ENCODE measurements around the gene PITPNC1. TPM values are rescaled to one million over a fixed set of nuclear protein-coding genes. Genes with fewer than 3 reads are reported as not detected.

Gene PITPNC1
- total and polyA plus RNA-seq, 2 donors (not counting 1 experiment from before 2014, with no cell fraction given), result 4.7 to 26.1 TPM

DNA sequence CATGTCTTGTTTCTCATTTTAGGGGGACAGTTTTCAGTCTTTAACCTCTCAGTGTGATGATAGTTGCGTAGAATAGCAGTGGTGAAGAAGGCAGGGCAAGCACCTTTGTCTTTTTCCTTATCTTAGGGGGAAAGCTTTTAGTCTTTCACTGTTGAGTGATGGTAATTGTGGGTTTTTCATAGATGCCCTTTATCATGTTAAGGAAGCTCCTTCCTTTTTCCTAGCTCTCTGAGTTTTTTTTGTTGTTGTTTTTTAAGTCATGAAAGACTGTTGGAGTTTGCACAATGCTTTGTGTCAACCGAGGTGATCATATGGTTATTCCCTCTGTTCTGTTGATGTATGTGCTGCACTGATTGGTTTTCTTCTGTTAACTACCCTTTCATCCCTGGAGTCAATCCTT lies 356.4 kb downstream of the PITPNC1 start:
- no peak overlapping the region for H3K27ac Mint-ChIP-seq
- DNase-seq (no peak), ATAC-seq (ENCODE audit: low read depth) (no peak)
- H3K4me1 Mint-ChIP-seq, result peaks cover 7% of the 10 kb centered on the region
- TF ChIP-seq, protein P1, sequence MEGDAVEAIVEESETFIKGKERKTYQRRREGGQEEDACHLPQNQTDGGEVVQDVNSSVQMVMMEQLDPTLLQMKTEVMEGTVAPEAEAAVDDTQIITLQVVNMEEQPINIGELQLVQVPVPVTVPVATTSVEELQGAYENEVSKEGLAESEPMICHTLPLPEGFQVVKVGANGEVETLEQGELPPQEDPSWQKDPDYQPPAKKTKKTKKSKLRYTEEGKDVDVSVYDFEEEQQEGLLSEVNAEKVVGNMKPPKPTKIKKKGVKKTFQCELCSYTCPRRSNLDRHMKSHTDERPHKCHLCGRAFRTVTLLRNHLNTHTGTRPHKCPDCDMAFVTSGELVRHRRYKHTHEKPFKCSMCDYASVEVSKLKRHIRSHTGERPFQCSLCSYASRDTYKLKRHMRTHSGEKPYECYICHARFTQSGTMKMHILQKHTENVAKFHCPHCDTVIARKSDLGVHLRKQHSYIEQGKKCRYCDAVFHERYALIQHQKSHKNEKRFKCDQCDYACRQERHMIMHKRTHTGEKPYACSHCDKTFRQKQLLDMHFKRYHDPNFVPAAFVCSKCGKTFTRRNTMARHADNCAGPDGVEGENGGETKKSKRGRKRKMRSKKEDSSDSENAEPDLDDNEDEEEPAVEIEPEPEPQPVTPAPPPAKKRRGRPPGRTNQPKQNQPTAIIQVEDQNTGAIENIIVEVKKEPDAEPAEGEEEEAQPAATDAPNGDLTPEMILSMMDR (IDR thresholded peaks at IDR 0.05), result no peak
- TF ChIP-seq EZH2 (IDR thresholded peaks at IDR 0.05; ENCODE audit: borderline replicate concordance, insufficient read depth, low read depth, low read length, poor library complexity, severe bottlenecking), result no peak
- no CpG with 5 or more reads among the region's 2 CpGs for WGBS (ENCODE audit: insufficient coverage)
- H3K4me1 ChIP-seq (ENCODE audit: control insufficient read depth in 2 of 2, insufficient read depth in 2 of 2, low read length in 2 of 2), result no peaks in the 10 kb centered on the region
- ChIA-PET CTCF (no interaction called here), POLR2A (no interaction called here)
- H4K20me1 ChIP-seq (ENCODE audit: control insufficient read depth, insufficient read depth, low read length, poor library complexity, severe bottlenecking), result peaks cover 29% of the 10 kb centered on the region
- H3K36me3 ChIP-seq (replicated peaks in 1 of 2; ENCODE audit: control extremely low read depth in 1 of 2, control insufficient read depth in 1 of 2, extremely low read depth in 1 of 2, insufficient read depth in 2 of 2, low read length in 1 of 2), result peaks cover 25 to 82% of the 10 kb centered on the region in 2 experiments
- H3K4me3 Mint-ChIP-seq, result no peak overlapping the region
- H2AFZ ChIP-seq (ENCODE audit: insufficient read depth, low read depth, low read length, poor library complexity, severe bottlenecking), result no peak overlapping the region
- peaks cover 4% of the 10 kb centered on the region for H3K9me3 Mint-ChIP-seq (ENCODE audit: insufficient read depth)
- no peak overlapping the region for H3K4me2 ChIP-seq (replicated peaks; ENCODE audit: low read depth, low read length, poor library complexity, severe bottlenecking)
- no peak overlapping the region for H3K27ac ChIP-seq (ENCODE audit: low read length in 2 of 2)
- no peaks in the 10 kb centered on the region for H3K27me3 Mint-ChIP-seq
- H3K9ac ChIP-seq (ENCODE audit: low read length), result no peak overlapping the region
- peaks cover 44% of the 10 kb centered on the region for H3K79me2 ChIP-seq (ENCODE audit: control insufficient read depth, insufficient read depth, low read length)
- H3K4me3 ChIP-seq (ENCODE audit: control extremely low read depth in 1 of 5, extremely low read depth in 1 of 5, insufficient read depth in 1 of 5, low read depth in 2 of 5, low read length in 4 of 5), result no peak overlapping the region
- no peaks in the 10 kb centered on the region for H3K27me3 ChIP-seq (replicated peaks in 1 of 4; ENCODE audit: control extremely low read depth in 1 of 4, control insufficient read depth in 3 of 4, insufficient read depth in 4 of 4, low read length in 3 of 4)
- intact Hi-C loops (cut with micrococcal nuclease), result no loop called here
- H3K9me3 ChIP-seq (ENCODE audit: control extremely low read depth in 1 of 3, control insufficient read depth in 2 of 3, insufficient read depth in 1 of 3, low read length in 2 of 3), result peaks cover 0 to 4% (median 3%) of the 10 kb centered on the region in 3 donors

DNA sequence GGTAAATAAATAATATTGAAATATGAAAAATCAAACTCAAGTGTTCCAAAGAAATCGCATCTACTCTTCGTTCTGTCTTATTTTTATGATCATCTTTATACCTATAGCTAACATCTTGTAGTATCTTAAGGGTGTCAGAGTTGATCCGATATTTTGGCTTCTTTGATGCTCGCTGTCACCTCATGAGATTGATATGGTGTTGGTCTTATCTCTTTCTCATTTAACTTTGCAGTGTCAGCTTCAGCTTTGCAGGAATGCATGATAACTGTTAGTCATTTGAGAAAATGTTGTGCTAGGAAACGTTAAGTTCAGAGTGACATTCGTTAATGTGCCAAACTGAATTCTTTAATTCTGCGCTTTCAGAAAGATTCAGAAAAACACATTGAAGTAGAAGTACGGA lies 360.1 kb downstream of the PITPNC1 start:
- Histone ChIP-seq H3K36me3 (replicated peaks in 1 of 2; ENCODE audit: control extremely low read depth in 1 of 2, control insufficient read depth in 1 of 2, extremely low read depth in 1 of 2, insufficient read depth in 2 of 2, low read length in 1 of 2) (peaks cover 15 to 89% of the 10 kb centered on the region in 2 experiments), H4K20me1 (ENCODE audit: control insufficient read depth, insufficient read depth, low read length, poor library complexity, severe bottlenecking) (peaks cover 21% of the 10 kb centered on the region), H3K4me3 (ENCODE audit: control extremely low read depth in 1 of 5, extremely low read depth in 1 of 5, insufficient read depth in 1 of 5, low read depth in 2 of 5, low read length in 4 of 5) (no peak overlapping the region), H3K27ac (ENCODE audit: low read length in 2 of 2) (no peak overlapping the region), H2AFZ (ENCODE audit: insufficient read depth, low read depth, low read length, poor library complexity, severe bottlenecking) (no peak overlapping the region), H3K9me3 (ENCODE audit: control extremely low read depth in 1 of 3, control insufficient read depth in 2 of 3, insufficient read depth in 1 of 3, low read length in 2 of 3) (no peaks in the 10 kb centered on the region), H3K79me2 (ENCODE audit: control insufficient read depth, insufficient read depth, low read length) (peaks cover 22% of the 10 kb centered on the region), H3K4me2 (replicated peaks; ENCODE audit: low read depth, low read length, poor library complexity, severe bottlenecking) (no peak overlapping the region), H3K4me1 (ENCODE audit: control insufficient read depth in 2 of 2, insufficient read depth in 2 of 2, low read length in 2 of 2) (no peaks in the 10 kb centered on the region), H3K27me3 (replicated peaks in 1 of 4; ENCODE audit: control extremely low read depth in 1 of 4, control insufficient read depth in 3 of 4, insufficient read depth in 4 of 4, low read length in 3 of 4) (no peaks in the 10 kb centered on the region), H3K9ac (ENCODE audit: low read length) (no peak overlapping the region)
- H3K4me3 Mint-ChIP-seq, result no peak overlapping the region
- ATAC-seq (ENCODE audit: low read depth) (no peak), DNase-seq (no peak)
- TF ChIP-seq, protein P1 (IDR thresholded peaks at IDR 0.05), result no peak
- no peak for TF ChIP-seq EZH2 (IDR thresholded peaks at IDR 0.05; ENCODE audit: borderline replicate concordance, insufficient read depth, low read depth, low read length, poor library complexity, severe bottlenecking)
- POLR2A ChIA-PET, result no interaction called here
- H3K27me3 Mint-ChIP-seq, result no peaks in the 10 kb centered on the region
- WGBS (ENCODE audit: insufficient coverage), result 97% methylated on average over 4 of the region's 8 CpGs
- CTCF ChIA-PET, result no interaction called here
- no peaks in the 10 kb centered on the region for H3K9me3 Mint-ChIP-seq (ENCODE audit: insufficient read depth)
- peaks cover 7% of the 10 kb centered on the region for H3K4me1 Mint-ChIP-seq
- H3K27ac Mint-ChIP-seq, result no peak overlapping the region
- intact Hi-C loops (cut with micrococcal nuclease), result no loop called here
